Mesothelial cell of epicardium (in vitro differentiated cells): ENCODE data around the gene DCAF5. TPM values are rescaled to one million over a fixed set of nuclear protein-coding genes. Genes with fewer than 3 reads are reported as not detected.

Experiments used
- DNase-seq, 2 experiments: peaks; one replicate each; pipeline ENCODE4 v3.0.0; 2021; ENCODE audit warnings: low spot score in 2 of 2; ENCODE audit not compliant: unreplicated experiment in 2 of 2
- H3K27ac Mint-ChIP-seq: 2 replicates; pipeline ENCODE4 v1.8.0; 2021; ENCODE audit warnings: mixed read lengths
- H3K27me3 Mint-ChIP-seq: 2 replicates; pipeline ENCODE4 v1.8.0; 2021; ENCODE audit warnings: low read depth, mixed read lengths
- H3K36me3 Mint-ChIP-seq: 2 replicates; pipeline ENCODE4 v1.8.0; 2021; ENCODE audit warnings: mixed read lengths
- H3K4me1 Mint-ChIP-seq: 2 replicates; pipeline ENCODE4 v1.8.0; 2021; ENCODE audit warnings: mixed read lengths
- H3K4me3 Mint-ChIP-seq: 2 replicates; pipeline ENCODE4 v1.8.0; 2021; ENCODE audit warnings: mild to moderate bottlenecking, moderate library complexity, mixed read lengths
- H3K9me3 Mint-ChIP-seq: 2 replicates; pipeline ENCODE4 v1.8.0; 2021; ENCODE audit warnings: mixed read lengths
- total RNA-seq: library from RNA; stranded (reverse); gene quantifications from 3 replicates; pipeline ENCODE4 v1.2.1, GENCODE V29; 2021
- TF ChIP-seq, protein P1 (sequence below): fragments of 200-600 bp; sonication (generic); IDR thresholded peaks from one replicate; pipeline ENCODE4 v1.5.0; 2021; ENCODE audit warnings: antibody characterized with exemption; ENCODE audit not compliant: unreplicated experiment

DCAF5 gene
- total RNA-seq, 1 donor from 2014 or later, result 64.4 TPM

DNA sequence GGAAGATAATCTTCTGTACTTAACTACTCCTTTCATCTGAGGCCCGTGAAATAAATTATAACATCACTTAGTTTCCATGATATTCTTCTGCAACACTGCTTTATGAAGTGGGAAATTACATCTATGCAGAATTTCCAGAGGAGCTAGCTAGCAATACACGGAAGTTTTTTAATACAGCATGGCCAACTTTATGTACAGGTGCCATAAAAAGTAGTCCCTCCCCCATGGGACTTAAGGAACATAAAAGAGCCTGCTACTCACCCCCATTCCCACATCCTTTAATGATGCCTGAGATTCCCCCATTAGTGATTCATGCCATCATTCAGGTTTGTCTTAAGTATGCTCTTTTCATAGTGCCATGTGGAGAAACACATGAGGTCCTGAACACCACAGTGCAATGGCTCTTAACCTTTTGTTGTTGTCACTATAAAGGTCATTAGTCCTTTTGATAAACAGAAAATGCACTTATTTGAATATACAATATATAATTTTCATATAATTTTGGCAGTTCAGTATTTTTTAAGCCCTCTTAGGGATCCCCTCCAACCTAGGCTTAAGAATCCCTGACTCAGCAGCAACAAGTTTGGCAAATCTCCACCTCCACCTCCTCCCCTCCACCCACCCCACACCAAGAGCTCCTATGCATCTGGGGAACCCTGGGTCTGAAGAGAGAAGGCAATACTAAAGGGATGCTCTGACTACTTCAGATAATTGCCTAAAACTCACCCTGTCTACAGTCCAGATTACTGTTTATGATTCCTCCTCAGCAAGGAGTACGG lies 37.3 kb downstream of the DCAF5 start:
- no peak overlapping the region for H3K27ac Mint-ChIP-seq
- H3K4me1 Mint-ChIP-seq, result no peaks in the 10 kb centered on the region
- H3K36me3 Mint-ChIP-seq, result peaks cover 8% of the 10 kb centered on the region
- H3K9me3 Mint-ChIP-seq, result no peaks in the 10 kb centered on the region
- TF ChIP-seq, protein P1, sequence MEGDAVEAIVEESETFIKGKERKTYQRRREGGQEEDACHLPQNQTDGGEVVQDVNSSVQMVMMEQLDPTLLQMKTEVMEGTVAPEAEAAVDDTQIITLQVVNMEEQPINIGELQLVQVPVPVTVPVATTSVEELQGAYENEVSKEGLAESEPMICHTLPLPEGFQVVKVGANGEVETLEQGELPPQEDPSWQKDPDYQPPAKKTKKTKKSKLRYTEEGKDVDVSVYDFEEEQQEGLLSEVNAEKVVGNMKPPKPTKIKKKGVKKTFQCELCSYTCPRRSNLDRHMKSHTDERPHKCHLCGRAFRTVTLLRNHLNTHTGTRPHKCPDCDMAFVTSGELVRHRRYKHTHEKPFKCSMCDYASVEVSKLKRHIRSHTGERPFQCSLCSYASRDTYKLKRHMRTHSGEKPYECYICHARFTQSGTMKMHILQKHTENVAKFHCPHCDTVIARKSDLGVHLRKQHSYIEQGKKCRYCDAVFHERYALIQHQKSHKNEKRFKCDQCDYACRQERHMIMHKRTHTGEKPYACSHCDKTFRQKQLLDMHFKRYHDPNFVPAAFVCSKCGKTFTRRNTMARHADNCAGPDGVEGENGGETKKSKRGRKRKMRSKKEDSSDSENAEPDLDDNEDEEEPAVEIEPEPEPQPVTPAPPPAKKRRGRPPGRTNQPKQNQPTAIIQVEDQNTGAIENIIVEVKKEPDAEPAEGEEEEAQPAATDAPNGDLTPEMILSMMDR, result no peak
- H3K4me3 Mint-ChIP-seq, result no peak overlapping the region
- DNase-seq, result no peak
- no peaks in the 10 kb centered on the region for H3K27me3 Mint-ChIP-seq

DNA sequence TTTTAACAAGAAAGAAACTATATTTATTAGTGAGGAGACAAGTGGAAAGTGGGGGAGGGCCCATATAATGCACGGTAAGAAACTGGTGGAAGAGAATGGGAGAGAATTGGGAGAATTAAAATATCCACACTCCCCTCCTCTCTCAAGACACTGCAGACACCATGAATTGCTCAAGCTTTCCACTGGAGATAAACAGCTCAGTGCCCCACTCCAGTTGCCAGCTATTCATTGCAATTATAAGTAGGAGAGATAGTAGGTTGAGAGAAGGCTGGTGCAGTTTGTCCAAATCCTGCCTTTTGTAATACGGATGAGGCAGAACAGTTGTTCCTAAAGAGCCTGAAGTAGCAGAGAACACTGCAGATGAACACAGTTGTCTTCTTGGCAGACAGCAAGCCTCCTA lies 38.2 kb downstream of the DCAF5 start:
- peaks cover 8% of the 10 kb centered on the region for H3K36me3 Mint-ChIP-seq

DNA sequence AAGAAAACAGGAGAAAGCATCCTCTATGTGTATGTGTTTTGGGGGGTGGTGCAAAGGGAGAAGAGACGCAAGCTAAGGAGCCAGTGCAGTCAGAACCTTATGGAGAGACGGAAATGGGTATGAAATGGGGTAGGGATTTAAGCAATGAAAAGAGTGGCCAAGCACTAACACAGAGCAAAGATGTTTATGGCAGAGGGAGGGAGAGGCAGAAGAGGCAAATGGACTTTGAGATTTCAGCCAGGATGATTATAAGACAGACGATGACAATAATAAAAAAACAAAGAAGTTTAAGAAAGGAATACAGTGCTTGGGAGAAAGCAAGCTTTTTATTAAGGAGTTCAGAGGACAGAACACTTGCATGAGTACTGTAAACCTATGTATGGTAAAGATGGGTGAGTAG lies 44.6 kb downstream of the DCAF5 start:
- TF ChIP-seq, protein P1, result no peak
- H3K27ac Mint-ChIP-seq, result no peak overlapping the region
- H3K9me3 Mint-ChIP-seq, result no peaks in the 10 kb centered on the region
- H3K27me3 Mint-ChIP-seq, result no peaks in the 10 kb centered on the region
- no peak for DNase-seq
- H3K36me3 Mint-ChIP-seq, result peaks cover 10% of the 10 kb centered on the region
- no peak overlapping the region for H3K4me3 Mint-ChIP-seq
- H3K4me1 Mint-ChIP-seq, result no peaks in the 10 kb centered on the region

More for the DNA sequence above, 38.2 kb downstream of the DCAF5 start:
- no peak for DNase-seq
- TF ChIP-seq, protein P1, result no peak
- Mint-ChIP-seq H3K4me1 (no peaks in the 10 kb centered on the region), H3K27me3 (no peaks in the 10 kb centered on the region), H3K4me3 (no peak overlapping the region), H3K9me3 (no peaks in the 10 kb centered on the region), H3K27ac (no peak overlapping the region)

- TF ChIP-seq, protein P1, result peak; percentile 49
- peak overlapping the region; percentile 16 for H3K27ac Mint-ChIP-seq
- no peaks in the 10 kb centered on the region for H3K4me1 Mint-ChIP-seq
- no peaks in the 10 kb centered on the region for H3K9me3 Mint-ChIP-seq
- peaks cover 12% of the 10 kb centered on the region for H3K36me3 Mint-ChIP-seq
- no peak overlapping the region for H3K4me3 Mint-ChIP-seq
- no peak for DNase-seq
- no peaks in the 10 kb centered on the region for H3K27me3 Mint-ChIP-seq
Observed at GRCh38 chr14:69107407-69108003, 45.4 kb downstream of the DCAF5 start.

- H3K4me1 Mint-ChIP-seq, result no peaks in the 10 kb centered on the region
- H3K9me3 Mint-ChIP-seq, result no peaks in the 10 kb centered on the region
- H3K4me3 Mint-ChIP-seq, result no peak overlapping the region
- no peaks in the 10 kb centered on the region for H3K27me3 Mint-ChIP-seq
- peaks cover 12% of the 10 kb centered on the region for H3K36me3 Mint-ChIP-seq
- H3K27ac Mint-ChIP-seq, result no peak overlapping the region
- TF ChIP-seq, protein P1, result no peak
- DNase-seq, result no peak
Observed at GRCh38 chr14:69106451-69106850, 46.5 kb downstream of the DCAF5 start.
